Hepatocyte (in vitro differentiated cells): ENCODE measurements around the gene TLN1. TPM values are rescaled to one million over a fixed set of nuclear protein-coding genes. Genes with fewer than 3 reads are reported as not detected.
A peak's percentile ranks its signal among the peaks of the same experiment; 100 is the strongest.

Experiments
- DNase-seq: peaks from one replicate; pipeline ENCODE4 v3.0.0-alpha.2; 2016; ENCODE audit warnings: low spot score
- H2AFZ ChIP-seq: fragments of 200-600 bp; sonication (generic); 2 replicates; pipeline ENCODE4 v1.6.0; 2016; ENCODE audit warnings: antibody characterized with exemption, mild to moderate bottlenecking
- H3K27ac ChIP-seq: fragments of 200-600 bp; sonication (generic); 2 replicates; pipeline ENCODE4 v1.5.1; 2016; ENCODE audit warnings: mild to moderate bottlenecking
- H3K27me3 ChIP-seq: fragments of 200-600 bp; sonication (generic); 2 replicates; pipeline ENCODE4 v1.6.1; 2016
- H3K36me3 ChIP-seq: fragments of 200-600 bp; sonication (generic); replicated peaks from 2 replicates; pipeline ENCODE4 v1.5.1; 2016; ENCODE audit warnings: low read depth; ENCODE audit not compliant: insufficient read depth
- H3K4me1 ChIP-seq: fragments of 200-600 bp; sonication (generic); 2 replicates; pipeline ENCODE4 v1.5.1; 2016; ENCODE audit warnings: mild to moderate bottlenecking, moderate library complexity; ENCODE audit not compliant: insufficient read depth
- H3K4me2 ChIP-seq: fragments of 200-600 bp; sonication (generic); 2 replicates; pipeline ENCODE4 v1.6.0; 2016
- H3K4me3 ChIP-seq: fragments of 200-600 bp; sonication (generic); 2 replicates; pipeline ENCODE4 v1.5.1; 2016; ENCODE audit warnings: mild to moderate bottlenecking
- H3K79me2 ChIP-seq: fragments of 200-600 bp; sonication (generic); 2 replicates; pipeline ENCODE4 v1.6.0; 2017; ENCODE audit warnings: mild to moderate bottlenecking
- H3K9me2 ChIP-seq: fragments of 200-600 bp; sonication (generic); replicated peaks from 2 replicates; pipeline ENCODE4 v1.6.0; 2017; ENCODE audit warnings: mild to moderate bottlenecking; ENCODE audit not compliant: insufficient read depth
- H3K9me3 ChIP-seq: fragments of 200-600 bp; sonication (generic); 2 replicates; pipeline ENCODE4 v1.5.1; 2016; ENCODE audit warnings: low read depth, mild to moderate bottlenecking
- H4K20me1 ChIP-seq: fragments of 200-600 bp; sonication (generic); 2 replicates; pipeline ENCODE4 v1.6.0; 2016; ENCODE audit warnings: mild to moderate bottlenecking; ENCODE audit not compliant: insufficient read depth, poor library complexity, severe bottlenecking
- EZH2 ChIP-seq: fragments of 200-600 bp; sonication (generic); IDR thresholded peaks from 2 replicates; pipeline ENCODE4 v1.6.1; 2016; ENCODE audit warnings: antibody characterized with exemption, mild to moderate bottlenecking, borderline replicate concordance
- EZH2phosphoT487 ChIP-seq: fragments of 200-600 bp; sonication (generic); IDR thresholded peaks from one replicate; pipeline ENCODE4 v1.6.1; 2018; ENCODE audit warnings: antibody characterized with exemption, mild to moderate bottlenecking, low read depth, moderate library complexity; ENCODE audit not compliant: unreplicated experiment, severe bottlenecking
- WGBS: methylation state at CpG from one replicate; pipeline ENCODE4 v1.1.6; 2016; ENCODE audit warnings: low lambda C conversion rate; ENCODE audit errors: missing lambda C conversion rate; 5-methylcytosine and 5-hydroxymethylcytosine counted together
- polyA plus RNA-seq: library from polyadenylated mRNA; unstranded; fragments of >200 nt; fragmentation: Nextera tagmentation; extraction: Ambion mirVana; gene quantifications from 2 replicates; pipeline ENCODE4 v1.2.1, GENCODE V29; 2016
- total RNA-seq: library from RNA; depleted of rRNA; stranded (reverse); fragments of >200 nt; gene quantifications from 2 replicates; pipeline ENCODE4 v1.2.3, GENCODE V29; 2014
- TF ChIP-seq, protein P1 (sequence below): fragments of 200-600 bp; sonication (generic); IDR thresholded peaks from 2 replicates; pipeline ENCODE4 v1.5.1; 2016; ENCODE audit warnings: antibody characterized with exemption, mild to moderate bottlenecking; ENCODE audit not compliant: poor library complexity

Gene TLN1
- total and polyA plus RNA-seq, 2 experiments from 2014 or later: 70.5 to 113 TPM

DNA sequence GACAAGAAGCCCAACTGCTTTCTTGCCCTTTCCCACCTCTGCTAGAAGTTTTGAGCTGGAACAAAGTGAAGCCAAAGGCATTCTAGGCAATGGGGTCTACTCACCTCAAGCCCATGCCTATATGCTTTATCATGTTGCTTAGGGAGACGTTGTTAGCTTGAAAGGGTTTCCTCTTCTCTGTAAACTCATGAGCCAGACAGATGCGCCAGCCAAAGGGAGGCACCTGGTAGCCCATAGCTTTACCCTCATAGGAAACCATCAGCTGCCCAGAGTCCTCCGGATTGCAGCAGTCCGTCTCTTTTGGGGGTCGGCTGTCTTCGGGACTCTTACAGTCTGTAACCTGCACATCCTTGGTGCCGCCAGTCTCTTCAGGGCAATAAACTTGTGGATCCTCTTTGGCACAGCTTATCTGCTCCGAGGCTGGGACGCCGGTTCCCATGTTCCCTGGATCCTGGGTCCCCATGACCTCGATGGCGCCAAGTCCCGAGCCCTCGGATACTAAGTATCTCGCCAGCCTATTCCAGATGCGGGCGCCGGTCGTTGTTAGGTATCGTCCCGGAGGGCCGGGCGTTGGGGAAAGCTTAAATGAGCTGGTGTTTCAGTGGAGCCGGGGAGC lies 16.4 kb upstream of the TLN1 start:
- no peaks in the 10 kb centered on the region for H3K9me2 ChIP-seq
- H3K4me3 ChIP-seq: peak overlapping the region; percentile 86
- TF ChIP-seq, protein P1, sequence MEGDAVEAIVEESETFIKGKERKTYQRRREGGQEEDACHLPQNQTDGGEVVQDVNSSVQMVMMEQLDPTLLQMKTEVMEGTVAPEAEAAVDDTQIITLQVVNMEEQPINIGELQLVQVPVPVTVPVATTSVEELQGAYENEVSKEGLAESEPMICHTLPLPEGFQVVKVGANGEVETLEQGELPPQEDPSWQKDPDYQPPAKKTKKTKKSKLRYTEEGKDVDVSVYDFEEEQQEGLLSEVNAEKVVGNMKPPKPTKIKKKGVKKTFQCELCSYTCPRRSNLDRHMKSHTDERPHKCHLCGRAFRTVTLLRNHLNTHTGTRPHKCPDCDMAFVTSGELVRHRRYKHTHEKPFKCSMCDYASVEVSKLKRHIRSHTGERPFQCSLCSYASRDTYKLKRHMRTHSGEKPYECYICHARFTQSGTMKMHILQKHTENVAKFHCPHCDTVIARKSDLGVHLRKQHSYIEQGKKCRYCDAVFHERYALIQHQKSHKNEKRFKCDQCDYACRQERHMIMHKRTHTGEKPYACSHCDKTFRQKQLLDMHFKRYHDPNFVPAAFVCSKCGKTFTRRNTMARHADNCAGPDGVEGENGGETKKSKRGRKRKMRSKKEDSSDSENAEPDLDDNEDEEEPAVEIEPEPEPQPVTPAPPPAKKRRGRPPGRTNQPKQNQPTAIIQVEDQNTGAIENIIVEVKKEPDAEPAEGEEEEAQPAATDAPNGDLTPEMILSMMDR: no peak
- TF ChIP-seq EZH2phosphoT487 (no peak), EZH2 (no peak)
- H3K27ac ChIP-seq: peak overlapping the region; percentile 97
- peaks cover 20% of the 10 kb centered on the region for H4K20me1 ChIP-seq
- DNase-seq: no peak
- H3K79me2 ChIP-seq: peaks cover 70% of the 10 kb centered on the region
- peak overlapping the region; percentile 76 for H2AFZ ChIP-seq
- WGBS: under 1% methylated on average over 24 of the region's 24 CpGs
- no peaks in the 10 kb centered on the region for H3K27me3 ChIP-seq
- no peaks in the 10 kb centered on the region for H3K36me3 ChIP-seq
- peak overlapping the region; percentile 95 for H3K4me2 ChIP-seq
- H3K4me1 ChIP-seq: peaks cover 23% of the 10 kb centered on the region
- H3K9me3 ChIP-seq: no peaks in the 10 kb centered on the region

DNA sequence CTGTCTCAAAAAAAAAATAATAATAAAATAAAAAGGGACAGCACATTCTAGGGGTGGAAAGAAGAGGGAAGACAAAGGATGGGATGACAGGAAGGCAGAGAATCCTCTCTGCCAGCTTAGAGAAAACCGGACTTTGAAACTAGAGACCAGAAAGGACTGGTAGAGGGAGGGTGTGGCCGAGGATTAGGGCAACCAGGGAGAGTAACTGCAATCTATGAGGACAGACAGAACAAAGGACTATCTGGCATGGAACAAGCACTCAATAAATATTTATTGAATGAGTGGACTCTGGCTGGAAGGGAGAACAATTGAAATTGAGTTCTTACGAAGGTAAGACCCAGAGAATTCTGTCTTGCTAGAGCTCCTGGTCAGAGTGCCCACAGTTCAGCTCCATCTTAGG lies 14.6 kb upstream of the TLN1 start:
- Histone ChIP-seq H3K4me1 (peaks cover 23% of the 10 kb centered on the region), H4K20me1 (peaks cover 23% of the 10 kb centered on the region), H3K27me3 (no peaks in the 10 kb centered on the region), H3K79me2 (peaks cover 76% of the 10 kb centered on the region), H2AFZ (no peak overlapping the region), H3K9me2 (no peaks in the 10 kb centered on the region), H3K27ac (peak overlapping the region; percentile 97), H3K4me2 (peak overlapping the region; percentile 95), H3K9me3 (no peaks in the 10 kb centered on the region), H3K4me3 (peak overlapping the region; percentile 86), H3K36me3 (no peaks in the 10 kb centered on the region)
- peak; percentile 63 for DNase-seq
- 42% methylated on average over 3 of the region's 3 CpGs for WGBS
- TF ChIP-seq, protein P1: no peak
- no peak for TF ChIP-seq EZH2phosphoT487
- no peak for TF ChIP-seq EZH2

DNA sequence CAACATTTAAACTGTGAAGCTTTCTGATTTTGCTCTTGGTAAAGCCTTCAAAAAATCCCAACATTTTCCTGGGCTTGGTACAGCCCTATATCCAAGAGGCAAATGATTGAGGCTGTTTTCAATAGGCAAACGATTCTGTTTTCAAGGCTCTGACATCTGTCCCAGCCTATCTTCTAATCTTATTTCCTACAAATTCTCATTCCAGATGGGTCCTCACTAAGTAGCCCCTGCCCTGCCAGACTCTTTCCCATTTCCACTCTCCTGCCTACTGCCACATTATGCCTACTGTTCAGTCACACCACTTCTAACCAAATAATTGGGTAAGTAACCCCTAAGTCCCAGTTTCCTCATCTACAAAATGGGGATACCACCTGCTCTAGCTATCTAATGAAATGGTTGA lies 13.6 kb upstream of the TLN1 start:
- Histone ChIP-seq H3K4me2 (peak overlapping the region; percentile 95), H3K27me3 (no peaks in the 10 kb centered on the region), H4K20me1 (peaks cover 23% of the 10 kb centered on the region), H3K9me2 (no peaks in the 10 kb centered on the region), H3K36me3 (no peaks in the 10 kb centered on the region), H3K79me2 (peaks cover 67% of the 10 kb centered on the region), H2AFZ (no peak overlapping the region), H3K9me3 (no peaks in the 10 kb centered on the region), H3K27ac (peak overlapping the region; percentile 35), H3K4me3 (no peak overlapping the region), H3K4me1 (peaks cover 21% of the 10 kb centered on the region)
- TF ChIP-seq EZH2 (no peak), EZH2phosphoT487 (no peak)
- TF ChIP-seq, protein P1: no peak
- WGBS: 78% methylated on average over 1 of the region's 1 CpG
- no peak for DNase-seq
